Measurements from ENCODE around the gene ESYT2. TPM values are rescaled to one million over a fixed set of nuclear protein-coding genes. Genes with fewer than 3 reads are reported as not detected.

Gene ESYT2
- total RNA-seq, 2 donors from 2014 or later: 30.7 to 36.9 TPM

- WGBS, 2 experiments (ENCODE audit: insufficient coverage in 1 of 2, insufficient read length in 1 of 2): 92 to 98% methylated on average over 13 to 23 of the region's 23 CpGs
- Histone ChIP-seq H3K9ac (ENCODE audit: extremely low read depth, low read length, poor library complexity, severe bottlenecking) (no peak overlapping the region), H3K27ac (ENCODE audit: low read depth, low read length) (peak overlapping the region; percentile 45), H3K36me3 (ENCODE audit: control insufficient read depth, insufficient read depth, low read length) (peaks cover 37% of the 10 kb centered on the region), H3K9me3 (ENCODE audit: control insufficient read depth, low read length) (no peaks in the 10 kb centered on the region), H3K4me1 (ENCODE audit: control insufficient read depth, insufficient read depth, low read length) (no peaks in the 10 kb centered on the region), H3K4me3 (ENCODE audit: low read length) (no peak overlapping the region), H3K27me3 (ENCODE audit: control insufficient read depth, insufficient read depth, low read length, poor library complexity, severe bottlenecking) (no peaks in the 10 kb centered on the region)
- no peaks in the 10 kb centered on the region for H3K4me1 Mint-ChIP-seq
- no peak for TF ChIP-seq CTCF (conservative IDR thresholded peaks at IDR 0.05)
- peaks cover 38% of the 10 kb centered on the region for H3K36me3 Mint-ChIP-seq (ENCODE audit: low read depth)
- DNase-seq: no peak
- no peak overlapping the region for H3K27ac Mint-ChIP-seq
- no peak overlapping the region for H3K4me3 Mint-ChIP-seq
- no peaks in the 10 kb centered on the region for H3K9me3 Mint-ChIP-seq
- H3K27me3 Mint-ChIP-seq (ENCODE audit: insufficient read depth): no peaks in the 10 kb centered on the region
Observed at GRCh38 chr7:158730383-158731346, 98.6 kb downstream of the ESYT2 start.

DNA sequence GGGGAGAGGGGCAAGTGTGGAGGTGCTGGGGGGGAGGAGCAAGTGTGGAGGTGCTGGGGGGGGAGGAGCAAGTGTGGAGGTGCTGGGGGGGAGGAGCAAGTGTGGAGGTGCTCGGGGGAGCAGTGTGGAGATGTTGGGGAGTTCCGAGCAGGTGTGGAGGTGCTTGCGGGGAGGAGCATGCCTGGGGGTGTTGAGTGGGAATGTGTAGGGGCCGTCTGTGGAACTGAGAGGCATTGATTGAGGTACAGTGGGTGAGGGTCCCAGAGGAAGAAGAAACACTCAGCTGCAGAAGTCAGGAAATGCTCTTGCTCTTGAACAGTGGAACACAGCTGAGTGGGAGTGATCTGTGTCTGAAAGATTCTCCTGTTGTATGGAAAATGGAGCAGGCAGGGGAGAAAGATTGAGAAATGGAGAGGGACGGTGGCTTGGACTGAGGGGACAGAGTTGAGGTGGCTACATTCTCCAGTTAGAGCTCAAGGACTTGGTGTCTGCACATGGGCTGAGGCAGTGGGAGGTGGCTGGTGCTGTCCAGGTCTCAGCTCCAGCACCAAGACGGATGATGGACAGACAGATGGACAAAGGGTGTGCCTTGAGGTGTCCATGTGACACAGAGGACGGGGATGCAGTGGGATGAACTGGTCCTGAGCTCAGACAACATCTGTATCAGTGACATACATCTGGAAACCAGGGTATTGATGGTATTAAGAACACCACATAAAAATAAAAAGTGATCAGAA is 99.5 kb downstream of the ESYT2 start:
- H3K9me3 ChIP-seq (ENCODE audit: control insufficient read depth, low read length): no peaks in the 10 kb centered on the region
- no peak overlapping the region for H3K4me3 ChIP-seq (ENCODE audit: low read length)
- WGBS, 2 experiments (ENCODE audit: insufficient coverage in 1 of 2, insufficient read length in 1 of 2): 89 to 92% methylated on average over 2 to 7 of the region's 7 CpGs
- H3K4me1 ChIP-seq (ENCODE audit: control insufficient read depth, insufficient read depth, low read length): no peaks in the 10 kb centered on the region
- Mint-ChIP-seq H3K27ac (no peak overlapping the region), H3K4me1 (no peaks in the 10 kb centered on the region), H3K36me3 (ENCODE audit: low read depth) (peaks cover 29% of the 10 kb centered on the region), H3K9me3 (no peaks in the 10 kb centered on the region), H3K27me3 (ENCODE audit: insufficient read depth) (no peaks in the 10 kb centered on the region), H3K4me3 (no peak overlapping the region)
- DNase-seq: no peak
- no peak overlapping the region for H3K27ac ChIP-seq (ENCODE audit: low read depth, low read length)
- no peak for TF ChIP-seq CTCF (conservative IDR thresholded peaks at IDR 0.05)
- no peaks in the 10 kb centered on the region for H3K27me3 ChIP-seq (ENCODE audit: control insufficient read depth, insufficient read depth, low read length, poor library complexity, severe bottlenecking)
- H3K9ac ChIP-seq (ENCODE audit: extremely low read depth, low read length, poor library complexity, severe bottlenecking): no peak overlapping the region
- peaks cover 29% of the 10 kb centered on the region for H3K36me3 ChIP-seq (ENCODE audit: control insufficient read depth, insufficient read depth, low read length)

DNA sequence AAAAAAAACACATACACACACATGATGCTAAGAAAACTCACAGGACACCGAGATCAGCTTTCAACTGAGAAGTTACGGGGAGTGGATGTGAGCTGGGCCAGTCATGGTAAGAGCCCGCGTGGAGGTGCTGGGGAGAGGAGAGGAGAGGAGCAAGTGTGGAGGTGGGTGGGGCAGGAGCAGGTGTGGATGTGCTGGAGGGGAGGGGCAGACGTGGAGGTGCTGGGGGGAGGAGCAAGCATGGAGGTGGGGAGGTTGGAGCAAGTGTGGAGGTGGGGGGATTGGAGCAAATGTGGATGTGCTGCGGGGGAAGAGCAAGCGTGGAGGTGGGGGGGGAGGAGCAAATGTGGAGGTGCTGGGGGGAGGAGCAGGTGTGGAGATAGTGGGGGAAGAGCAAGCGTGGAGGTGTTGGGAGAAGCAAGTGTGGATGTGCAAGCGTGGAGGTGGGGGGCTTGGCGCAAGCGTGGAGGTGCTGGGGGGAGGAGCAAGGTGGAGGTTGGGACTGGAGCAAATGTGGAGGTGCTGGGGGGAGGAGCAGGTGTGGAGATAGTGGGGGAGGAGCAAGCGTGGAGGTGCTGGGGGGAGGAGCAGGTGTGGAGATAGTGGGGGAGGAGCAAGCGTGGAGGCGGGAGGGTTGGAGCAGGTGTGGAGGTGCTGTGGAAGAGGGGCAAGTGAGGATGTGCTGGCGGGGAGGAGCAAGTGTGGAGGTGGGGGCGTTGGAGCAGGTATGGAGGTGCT is 100.2 kb downstream of the ESYT2 start:
- no peak for TF ChIP-seq CTCF (conservative IDR thresholded peaks at IDR 0.05)
- H3K36me3 ChIP-seq (ENCODE audit: control insufficient read depth, insufficient read depth, low read length): peaks cover 21% of the 10 kb centered on the region
- no peak overlapping the region for H3K9ac ChIP-seq (ENCODE audit: extremely low read depth, low read length, poor library complexity, severe bottlenecking)
- H3K4me3 ChIP-seq (ENCODE audit: low read length): no peak overlapping the region
- H3K9me3 ChIP-seq (ENCODE audit: control insufficient read depth, low read length): no peaks in the 10 kb centered on the region
- H3K27me3 ChIP-seq (ENCODE audit: control insufficient read depth, insufficient read depth, low read length, poor library complexity, severe bottlenecking): no peaks in the 10 kb centered on the region
- no peaks in the 10 kb centered on the region for H3K4me1 ChIP-seq (ENCODE audit: control insufficient read depth, insufficient read depth, low read length)
- Mint-ChIP-seq H3K27ac (no peak overlapping the region), H3K36me3 (ENCODE audit: low read depth) (peaks cover 23% of the 10 kb centered on the region), H3K4me3 (no peak overlapping the region), H3K9me3 (no peaks in the 10 kb centered on the region), H3K27me3 (ENCODE audit: insufficient read depth) (no peaks in the 10 kb centered on the region), H3K4me1 (no peaks in the 10 kb centered on the region)
- 90 to 94% methylated on average over 2 to 16 of the region's 16 CpGs for WGBS, 2 experiments (ENCODE audit: insufficient coverage in 1 of 2, insufficient read length in 1 of 2)
- no peak overlapping the region for H3K27ac ChIP-seq (ENCODE audit: low read depth, low read length)
- no peak for DNase-seq
